Cardiac ventricle fibroblast (primary cell): ENCODE results near the gene LRRC66. TPM values are rescaled to one million over a fixed set of nuclear protein-coding genes. Genes with fewer than 3 reads are reported as not detected.

Experiments
- total RNA-seq: library from RNA; depleted of rRNA; stranded (reverse); fragments of >200 nt; gene quantifications from 2 replicates; pipeline ENCODE4 v1.2.3, GENCODE V29; 2015

LRRC66 gene, protein sequence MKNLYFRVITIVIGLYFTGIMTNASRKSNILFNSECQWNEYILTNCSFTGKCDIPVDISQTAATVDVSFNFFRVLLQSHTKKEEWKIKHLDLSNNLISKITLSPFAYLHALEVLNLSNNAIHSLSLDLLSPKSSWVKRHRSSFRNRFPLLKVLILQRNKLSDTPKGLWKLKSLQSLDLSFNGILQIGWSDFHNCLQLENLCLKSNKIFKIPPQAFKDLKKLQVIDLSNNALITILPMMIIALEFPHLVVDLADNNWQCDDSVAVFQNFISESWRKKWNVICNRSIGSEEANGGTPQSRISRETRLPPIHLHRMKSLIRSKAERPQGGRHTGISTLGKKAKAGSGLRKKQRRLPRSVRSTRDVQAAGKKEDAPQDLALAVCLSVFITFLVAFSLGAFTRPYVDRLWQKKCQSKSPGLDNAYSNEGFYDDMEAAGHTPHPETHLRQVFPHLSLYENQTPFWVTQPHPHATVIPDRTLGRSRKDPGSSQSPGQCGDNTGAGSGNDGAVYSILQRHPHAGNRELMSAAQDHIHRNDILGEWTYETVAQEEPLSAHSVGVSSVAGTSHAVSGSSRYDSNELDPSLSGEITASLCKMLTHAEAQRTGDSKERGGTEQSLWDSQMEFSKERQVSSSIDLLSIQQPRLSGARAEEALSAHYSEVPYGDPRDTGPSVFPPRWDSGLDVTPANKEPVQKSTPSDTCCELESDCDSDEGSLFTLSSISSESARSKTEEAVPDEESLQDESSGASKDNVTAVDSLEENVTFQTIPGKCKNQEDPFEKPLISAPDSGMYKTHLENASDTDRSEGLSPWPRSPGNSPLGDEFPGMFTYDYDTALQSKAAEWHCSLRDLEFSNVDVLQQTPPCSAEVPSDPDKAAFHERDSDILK
- 0.34 and 0.81 TPM in 2 replicates for total RNA-seq

DNA sequence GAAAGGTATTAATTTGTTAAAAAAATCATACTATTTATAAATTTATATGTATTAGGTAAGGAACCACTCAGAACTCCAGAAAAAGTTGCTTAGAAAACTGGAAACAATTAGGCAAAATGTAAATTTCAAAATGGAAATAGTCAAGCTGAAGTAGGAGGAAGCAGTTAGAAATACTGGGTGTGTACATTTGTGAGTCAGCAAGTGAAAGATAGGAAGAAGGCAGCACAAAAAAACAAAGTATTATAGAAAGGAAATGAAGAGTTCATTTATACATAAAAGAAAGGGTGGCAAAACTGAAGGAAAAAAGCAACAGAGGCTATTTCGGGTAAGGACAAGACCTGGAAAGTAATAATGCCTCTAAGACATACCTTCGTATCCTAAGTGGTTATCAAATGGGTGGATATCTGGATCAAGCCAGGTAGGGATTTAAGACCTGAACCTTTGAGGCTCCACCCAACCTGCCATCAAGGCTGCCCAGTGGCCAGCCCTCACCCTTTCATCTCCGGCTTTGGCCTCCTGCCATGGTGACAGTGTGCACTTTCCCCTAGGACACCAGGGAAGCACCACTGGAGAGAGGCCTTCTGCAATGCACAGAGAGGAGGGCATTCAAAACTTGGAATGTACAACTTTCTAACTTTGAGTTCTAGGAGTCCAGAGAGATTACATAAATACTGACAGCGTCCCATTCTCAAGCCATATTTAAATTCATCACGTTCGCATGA lies at the start of gene LRRC66:
Gene LRRC66, minus strand, starts transcription at position 428 of the 722 bp plus-strand sequence. CDS start 2,750 bp downstream, outside the sequence.

DNA sequence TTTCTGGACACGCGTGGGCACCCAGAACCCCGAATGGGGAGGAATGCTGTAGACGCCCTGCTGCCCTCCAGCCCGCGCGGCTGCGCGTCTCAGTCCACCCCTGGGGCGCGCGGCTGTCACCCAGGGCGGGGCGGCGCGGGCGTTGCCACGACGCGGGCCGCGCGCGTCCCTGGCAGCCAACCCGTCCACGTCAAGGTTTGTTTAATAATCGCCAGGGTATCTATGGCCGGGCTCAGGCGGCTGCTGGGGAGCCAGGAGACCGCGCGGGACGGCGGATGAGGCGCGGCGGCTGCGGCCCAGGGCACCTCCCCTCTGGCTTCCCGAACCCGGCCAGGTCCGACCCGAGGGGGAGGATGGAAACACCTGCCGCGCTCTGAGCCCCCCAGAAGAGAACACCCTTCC lies 31.1 kb upstream of the LRRC66 start, which contains the start of gene SPATA18:
Gene SPATA18, plus strand, starts transcription at position 92 of the 402 bp plus-strand sequence. CDS start 401 bp downstream, outside the sequence.

DNA sequence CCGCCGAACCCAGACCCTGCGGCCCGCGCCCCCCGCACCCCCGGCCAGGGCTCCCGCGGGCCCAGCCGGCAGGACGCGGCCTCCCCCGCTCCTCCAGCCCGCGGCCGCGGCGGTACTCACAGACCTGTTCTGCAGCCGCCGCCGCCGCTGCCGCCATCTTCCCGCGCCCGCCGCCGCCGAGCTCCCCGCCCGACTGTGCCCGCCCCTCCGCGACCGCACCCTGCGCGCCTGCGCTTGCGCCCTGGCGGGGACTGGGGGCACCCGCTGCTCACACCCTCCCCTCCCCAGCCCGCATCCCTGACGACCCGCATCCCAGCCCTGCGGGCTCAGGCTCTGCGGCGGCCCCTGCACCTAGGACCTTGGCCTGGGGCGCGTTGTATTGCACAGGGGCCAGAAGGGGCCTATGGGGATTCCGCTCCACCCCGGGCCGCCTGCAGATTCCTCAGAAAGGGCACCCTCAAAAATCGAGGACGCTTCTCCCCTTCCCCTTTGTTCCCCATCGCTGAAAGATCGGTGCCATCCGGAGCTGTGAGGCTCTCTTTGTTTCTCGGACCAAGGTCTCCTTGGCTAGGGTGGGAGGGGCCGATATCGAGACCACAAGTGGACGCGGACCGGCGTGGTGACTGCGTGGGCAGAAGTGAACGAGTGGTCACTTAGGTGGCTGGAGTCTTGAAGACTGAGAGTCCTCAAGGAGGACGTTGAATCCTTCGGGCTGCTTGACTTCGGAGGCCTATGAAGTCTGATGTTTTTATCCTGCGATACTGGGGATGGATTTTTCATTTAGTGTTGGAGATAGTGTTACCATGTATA lies 18.1 kb upstream of the LRRC66 start, which contains the start of gene SGCB:
Gene SGCB, minus strand, starts transcription at position 197 of the 810 bp plus-strand sequence. Its CDS starts 40 bp downstream, at position 157.

Other genes starting within 250 kb of the LRRC66 start
- gene DCUN1D4, start 177.2 kb downstream of the LRRC66 start, total RNA-seq, result 21.3 and 30.0 TPM in 2 replicates
- 21.1 and 31.5 TPM in 2 replicates for gene SGCB, start 17.9 kb upstream of the LRRC66 start, total RNA-seq
- gene SPATA18, start 30.9 kb upstream of the LRRC66 start, total RNA-seq, result 11.0 and 16.4 TPM in 2 replicates